ENCODE measurements around the gene CDK17.
"Not testable (repeated sequence)": the region's sequence is repeated elsewhere in the genome, so short reads cannot be mapped to it uniquely, and the experiment has no call there.

The CDK17 gene

DNA sequence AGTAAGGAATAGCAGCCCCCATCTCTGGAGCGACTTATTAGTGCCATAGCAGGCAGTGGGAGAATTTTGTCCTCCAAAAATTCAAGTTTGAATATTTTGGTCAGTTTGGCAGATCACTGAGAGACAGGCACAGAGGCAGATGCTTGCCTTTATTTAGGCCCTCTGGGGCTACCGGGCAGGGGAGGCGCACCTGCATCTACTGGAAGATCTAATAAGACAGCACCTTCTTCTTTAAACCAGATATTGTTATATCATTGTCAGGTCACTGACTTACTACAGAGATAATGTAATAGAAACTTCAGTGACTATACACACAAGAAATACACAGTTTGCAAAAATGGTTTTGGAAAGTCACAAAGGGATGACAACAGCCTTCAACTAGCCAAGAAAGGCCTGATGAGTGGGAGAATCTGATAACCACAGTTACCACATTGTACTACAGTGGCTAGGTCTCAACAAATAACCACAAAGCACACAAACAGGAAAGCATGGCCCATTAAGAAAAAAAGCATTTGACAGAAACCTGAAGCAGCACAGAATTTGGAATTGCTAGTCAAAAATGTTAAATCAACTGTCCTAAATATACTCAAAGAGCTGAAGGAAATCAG lies 56.8 kb downstream of the CDK17 start:
- Histone ChIP-seq H3K4me2 (ENCODE audit: low read depth, low read length, poor library complexity, severe bottlenecking) (peak overlapping the region; percentile 48), H3F3A (ENCODE audit: low read depth) (peaks cover 6% of the 10 kb centered on the region; the same call in 1 of the 2 replicates)

DNA sequence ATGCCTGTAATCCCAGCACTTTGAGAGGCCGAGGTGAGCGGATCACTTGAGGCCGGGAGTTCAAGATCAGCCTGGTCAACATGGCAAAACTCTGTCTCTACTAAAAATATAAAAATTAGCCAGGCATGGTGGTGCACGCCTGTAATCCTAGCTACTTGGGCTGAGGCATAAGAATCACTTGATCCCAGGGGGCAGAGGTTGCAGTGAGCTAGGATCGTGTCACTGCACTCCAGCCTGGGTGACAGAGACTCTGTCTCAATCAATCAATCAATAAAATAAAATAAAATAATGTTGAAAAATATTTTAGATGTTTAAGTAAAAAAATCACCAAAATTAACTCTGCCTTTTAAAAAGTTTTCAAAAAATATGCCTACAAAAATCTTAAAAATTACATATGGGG lies 60.6 kb downstream of the CDK17 start:
- not testable (repeated sequence) for H3K4me2 ChIP-seq (ENCODE audit: low read depth, low read length, poor library complexity, severe bottlenecking); H3K9me2 ChIP-seq (replicated peaks; ENCODE audit: low read depth, low read length); H3K4me3 ChIP-seq (ENCODE audit: low read length, poor library complexity, severe bottlenecking); H3K27me3 ChIP-seq (ENCODE audit: insufficient read depth, low read length, poor library complexity, severe bottlenecking); H3K36me3 ChIP-seq (ENCODE audit: insufficient read depth, low read length); H3F3A ChIP-seq (ENCODE audit: low read depth); H2AFZ ChIP-seq (ENCODE audit: low read length); H3K9ac ChIP-seq (ENCODE audit: low read depth, low read length, poor library complexity, severe bottlenecking)
- Histone ChIP-seq H3K79me2 (ENCODE audit: insufficient read depth, low read length) (peaks cover 85% of the 10 kb centered on the region), H4K20me1 (ENCODE audit: insufficient read depth, low read length, poor library complexity, severe bottlenecking) (peaks cover 32% of the 10 kb centered on the region), H3K9me3 (ENCODE audit: insufficient read depth, low read depth, low read length) (peaks cover 15% of the 10 kb centered on the region), H3K4me1 (ENCODE audit: insufficient read depth, low read length, poor library complexity, severe bottlenecking) (peaks cover 21% of the 10 kb centered on the region)

More for the DNA sequence above, 56.8 kb downstream of the CDK17 start:
- Histone ChIP-seq H2AFZ (ENCODE audit: low read length) (no peak overlapping the region), H3K9ac (ENCODE audit: low read depth, low read length, poor library complexity, severe bottlenecking) (no peak overlapping the region), H3K9me2 (replicated peaks; ENCODE audit: low read depth, low read length) (no peaks in the 10 kb centered on the region), H3K79me2 (ENCODE audit: insufficient read depth, low read length) (peaks cover 83% of the 10 kb centered on the region), H3K4me1 (ENCODE audit: insufficient read depth, low read length, poor library complexity, severe bottlenecking) (peaks cover 32% of the 10 kb centered on the region), H4K20me1 (ENCODE audit: insufficient read depth, low read length, poor library complexity, severe bottlenecking) (peaks cover 43% of the 10 kb centered on the region), H3K27me3 (ENCODE audit: insufficient read depth, low read length, poor library complexity, severe bottlenecking) (no peaks in the 10 kb centered on the region), H3K9me3 (ENCODE audit: insufficient read depth, low read depth, low read length) (peaks cover 10% of the 10 kb centered on the region), H3K4me3 (ENCODE audit: low read length, poor library complexity, severe bottlenecking) (peak overlapping the region; percentile 33), H3K36me3 (ENCODE audit: insufficient read depth, low read length) (peaks cover 6% of the 10 kb centered on the region)
- TF ChIP-seq EZH2phosphoT487 (IDR thresholded peaks at IDR 0.05; ENCODE audit: borderline replicate concordance), result no peak
- TF ChIP-seq, protein P1, sequence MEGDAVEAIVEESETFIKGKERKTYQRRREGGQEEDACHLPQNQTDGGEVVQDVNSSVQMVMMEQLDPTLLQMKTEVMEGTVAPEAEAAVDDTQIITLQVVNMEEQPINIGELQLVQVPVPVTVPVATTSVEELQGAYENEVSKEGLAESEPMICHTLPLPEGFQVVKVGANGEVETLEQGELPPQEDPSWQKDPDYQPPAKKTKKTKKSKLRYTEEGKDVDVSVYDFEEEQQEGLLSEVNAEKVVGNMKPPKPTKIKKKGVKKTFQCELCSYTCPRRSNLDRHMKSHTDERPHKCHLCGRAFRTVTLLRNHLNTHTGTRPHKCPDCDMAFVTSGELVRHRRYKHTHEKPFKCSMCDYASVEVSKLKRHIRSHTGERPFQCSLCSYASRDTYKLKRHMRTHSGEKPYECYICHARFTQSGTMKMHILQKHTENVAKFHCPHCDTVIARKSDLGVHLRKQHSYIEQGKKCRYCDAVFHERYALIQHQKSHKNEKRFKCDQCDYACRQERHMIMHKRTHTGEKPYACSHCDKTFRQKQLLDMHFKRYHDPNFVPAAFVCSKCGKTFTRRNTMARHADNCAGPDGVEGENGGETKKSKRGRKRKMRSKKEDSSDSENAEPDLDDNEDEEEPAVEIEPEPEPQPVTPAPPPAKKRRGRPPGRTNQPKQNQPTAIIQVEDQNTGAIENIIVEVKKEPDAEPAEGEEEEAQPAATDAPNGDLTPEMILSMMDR (conservative IDR thresholded peaks at IDR 0.05; ENCODE audit: low read length), result no peak

- H3K9me2 ChIP-seq (replicated peaks; ENCODE audit: low read depth, low read length), result no peaks in the 10 kb centered on the region
- H2AFZ ChIP-seq (ENCODE audit: low read length), result no peak overlapping the region
- TF ChIP-seq EZH2phosphoT487 (IDR thresholded peaks at IDR 0.05; ENCODE audit: borderline replicate concordance), result no peak
- TF ChIP-seq, protein P1 (conservative IDR thresholded peaks at IDR 0.05; ENCODE audit: low read length), result no peak
- peaks cover 82% of the 10 kb centered on the region for H3K79me2 ChIP-seq (ENCODE audit: insufficient read depth, low read length)
- no peaks in the 10 kb centered on the region for H3K27me3 ChIP-seq (ENCODE audit: insufficient read depth, low read length, poor library complexity, severe bottlenecking)
- no peak overlapping the region for H3K4me2 ChIP-seq (ENCODE audit: low read depth, low read length, poor library complexity, severe bottlenecking)
- H3F3A ChIP-seq (ENCODE audit: low read depth), result peaks cover 2% of the 10 kb centered on the region; the same call in 1 of the 2 replicates
- H3K4me3 ChIP-seq (ENCODE audit: low read length, poor library complexity, severe bottlenecking), result no peak overlapping the region
- no peaks in the 10 kb centered on the region for H3K36me3 ChIP-seq (ENCODE audit: insufficient read depth, low read length)
- peaks cover 27% of the 10 kb centered on the region for H4K20me1 ChIP-seq (ENCODE audit: insufficient read depth, low read length, poor library complexity, severe bottlenecking)
- H3K9me3 ChIP-seq (ENCODE audit: insufficient read depth, low read depth, low read length), result peaks cover 8% of the 10 kb centered on the region; the same call in 1 of the 2 replicates
- peaks cover 19% of the 10 kb centered on the region for H3K4me1 ChIP-seq (ENCODE audit: insufficient read depth, low read length, poor library complexity, severe bottlenecking)
- H3K9ac ChIP-seq (ENCODE audit: low read depth, low read length, poor library complexity, severe bottlenecking), result no peak overlapping the region
Measured at GRCh38 chr12:96338852-96339471, 61.3 kb downstream of the CDK17 start.
